ENCODE results near the gene POU2AF1. TPM values are rescaled to one million over a fixed set of nuclear protein-coding genes. Genes with fewer than 3 reads are reported as not detected.
A peak's percentile ranks its signal among the peaks of the same experiment; 100 is the strongest.

Gene POU2AF1
- total RNA-seq, 1 donor from 2014 or later: 0.11 TPM

DNA sequence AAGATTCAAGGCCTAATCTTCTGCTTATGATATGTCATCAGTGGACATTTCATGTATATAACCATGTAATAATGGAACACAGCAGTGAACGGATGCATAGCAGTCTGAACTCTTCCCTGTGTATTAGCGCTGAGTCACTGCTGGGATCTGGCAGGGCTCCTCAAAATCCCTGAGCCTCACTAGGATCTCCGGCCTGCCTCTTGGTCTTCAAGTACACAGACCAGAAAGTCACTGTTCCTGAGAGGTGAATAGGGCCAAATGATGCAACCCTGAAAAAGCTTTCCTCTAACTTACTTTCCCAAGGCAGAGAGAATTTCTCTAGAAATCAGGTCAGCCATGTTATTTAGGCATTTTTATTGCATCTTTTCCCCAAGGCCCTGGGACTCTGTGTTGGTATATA lies 35.0 kb downstream of the POU2AF1 start:
- H3K9me3 ChIP-seq: no peaks in the 10 kb centered on the region
- TF ChIP-seq, protein P1, sequence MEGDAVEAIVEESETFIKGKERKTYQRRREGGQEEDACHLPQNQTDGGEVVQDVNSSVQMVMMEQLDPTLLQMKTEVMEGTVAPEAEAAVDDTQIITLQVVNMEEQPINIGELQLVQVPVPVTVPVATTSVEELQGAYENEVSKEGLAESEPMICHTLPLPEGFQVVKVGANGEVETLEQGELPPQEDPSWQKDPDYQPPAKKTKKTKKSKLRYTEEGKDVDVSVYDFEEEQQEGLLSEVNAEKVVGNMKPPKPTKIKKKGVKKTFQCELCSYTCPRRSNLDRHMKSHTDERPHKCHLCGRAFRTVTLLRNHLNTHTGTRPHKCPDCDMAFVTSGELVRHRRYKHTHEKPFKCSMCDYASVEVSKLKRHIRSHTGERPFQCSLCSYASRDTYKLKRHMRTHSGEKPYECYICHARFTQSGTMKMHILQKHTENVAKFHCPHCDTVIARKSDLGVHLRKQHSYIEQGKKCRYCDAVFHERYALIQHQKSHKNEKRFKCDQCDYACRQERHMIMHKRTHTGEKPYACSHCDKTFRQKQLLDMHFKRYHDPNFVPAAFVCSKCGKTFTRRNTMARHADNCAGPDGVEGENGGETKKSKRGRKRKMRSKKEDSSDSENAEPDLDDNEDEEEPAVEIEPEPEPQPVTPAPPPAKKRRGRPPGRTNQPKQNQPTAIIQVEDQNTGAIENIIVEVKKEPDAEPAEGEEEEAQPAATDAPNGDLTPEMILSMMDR (IDR thresholded peaks at IDR 0.05): no peak
- no peaks in the 10 kb centered on the region for H3K36me3 ChIP-seq
- peak in 1 of 2 donors; percentile 69 for DNase-seq (ENCODE audit: low spot score in 2 of 2)
- intact Hi-C loops (cut with DNase I): no loop called here
- no peaks in the 10 kb centered on the region for H3K27me3 ChIP-seq
- H3K27ac ChIP-seq: no peak overlapping the region
- H3K4me1 ChIP-seq: no peaks in the 10 kb centered on the region
- H3K4me3 ChIP-seq: no peak overlapping the region

DNA sequence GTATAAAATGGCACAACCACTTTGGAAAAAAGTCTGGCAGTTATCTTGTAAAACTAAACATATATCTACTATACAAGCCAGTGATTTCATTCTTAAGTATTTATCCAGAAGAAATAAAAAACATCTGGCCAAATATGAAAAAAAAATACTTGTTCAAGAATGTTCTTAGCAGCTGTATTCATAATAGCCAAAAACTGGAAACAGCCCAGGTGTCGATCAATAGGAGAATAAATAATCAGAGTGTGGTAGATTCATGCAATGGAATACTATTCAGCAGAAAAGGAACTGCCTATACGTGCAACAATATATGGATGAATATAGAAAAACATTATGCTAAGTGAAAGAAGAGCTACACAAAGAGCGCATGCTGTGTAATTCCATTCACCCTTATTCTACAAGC lies 36.7 kb downstream of the POU2AF1 start:
- intact Hi-C loops (cut with DNase I): no loop called here

GRCh38 chr11:111339758-111340388 lies 39.2 kb downstream of the POU2AF1 start:
- intact Hi-C loops (cut with DNase I): no loop called here
- H3K4me3 ChIP-seq: no peak overlapping the region
- no peak overlapping the region for H3K27ac ChIP-seq
- TF ChIP-seq, protein P1 (IDR thresholded peaks at IDR 0.05): no peak
- H3K27me3 ChIP-seq: no peaks in the 10 kb centered on the region
- no peaks in the 10 kb centered on the region for H3K9me3 ChIP-seq
- DNase-seq (ENCODE audit: low spot score in 2 of 2): no peak
- H3K36me3 ChIP-seq: no peaks in the 10 kb centered on the region
- H3K4me1 ChIP-seq: peaks cover 0 to 3% of the 10 kb centered on the region in 2 donors

More for the DNA sequence above, 36.7 kb downstream of the POU2AF1 start:
- TF ChIP-seq, protein P1 (IDR thresholded peaks at IDR 0.05): no peak
- DNase-seq (ENCODE audit: low spot score in 2 of 2): no peak
- Histone ChIP-seq H3K27ac (no peak overlapping the region), H3K4me1 (no peaks in the 10 kb centered on the region), H3K27me3 (no peaks in the 10 kb centered on the region), H3K36me3 (no peaks in the 10 kb centered on the region), H3K9me3 (no peaks in the 10 kb centered on the region), H3K4me3 (no peak overlapping the region)

DNA sequence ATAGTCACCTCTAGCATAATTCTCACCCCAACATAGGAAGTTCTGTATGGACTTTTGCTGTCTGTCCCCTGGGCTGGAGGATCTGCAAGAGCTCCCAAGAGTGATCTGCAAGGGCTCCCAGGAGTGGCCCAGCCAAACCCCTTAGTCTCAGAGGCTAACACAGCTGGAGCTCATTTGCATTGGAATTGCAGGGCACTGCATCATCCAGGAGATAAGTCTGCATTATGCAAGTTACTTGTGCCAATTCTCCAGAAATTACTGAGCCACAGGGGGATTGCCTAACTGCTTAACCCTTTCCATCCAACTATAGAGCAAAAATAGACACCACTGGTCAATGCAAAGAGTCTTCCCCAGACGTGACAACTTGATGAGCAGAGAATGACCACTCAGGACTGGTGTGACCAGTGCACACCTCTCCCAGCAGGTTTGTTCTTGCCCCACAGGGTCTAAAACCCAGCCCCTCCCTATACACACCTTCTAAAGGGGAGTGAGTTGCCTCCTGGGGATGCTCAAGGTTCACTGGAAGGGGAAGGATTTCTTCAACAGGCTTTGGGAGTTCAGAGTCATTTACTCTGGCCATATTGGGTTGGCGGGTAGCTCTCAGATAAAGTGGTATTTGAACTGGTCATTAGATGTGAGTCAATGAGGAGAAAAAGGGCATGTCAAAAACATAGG lies 42.4 kb downstream of the POU2AF1 start:
- TF ChIP-seq, protein P1 (IDR thresholded peaks at IDR 0.05): no peak
- no peak for DNase-seq (ENCODE audit: low spot score in 2 of 2)
- H3K27me3 ChIP-seq: no peaks in the 10 kb centered on the region
- H3K4me1 ChIP-seq: peaks cover 9 to 13% of the 10 kb centered on the region in 2 donors
- H3K9me3 ChIP-seq: no peaks in the 10 kb centered on the region
- intact Hi-C loops (cut with DNase I): no loop called here
- H3K36me3 ChIP-seq: no peaks in the 10 kb centered on the region
- no peak overlapping the region for H3K27ac ChIP-seq
- H3K4me3 ChIP-seq: no peak overlapping the region

DNA sequence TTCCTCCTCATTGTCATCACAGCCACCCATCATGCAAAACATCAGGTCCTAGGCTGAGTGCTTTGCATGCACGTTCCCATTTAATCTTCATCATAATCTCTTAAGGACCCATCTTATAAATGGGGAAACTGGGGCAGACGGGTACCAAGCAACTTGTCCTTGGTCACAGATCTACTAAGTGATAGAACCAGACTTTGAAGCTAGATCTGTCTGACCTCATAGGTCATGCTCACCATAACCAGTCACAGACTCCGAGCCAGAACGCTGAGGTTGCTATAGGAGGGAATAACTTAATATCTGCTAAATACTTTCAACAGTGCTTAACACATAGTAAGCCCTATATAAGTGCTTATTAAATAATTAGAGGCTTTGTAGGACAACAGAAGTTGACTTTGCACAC lies 43.0 kb downstream of the POU2AF1 start:
- no peak overlapping the region for H3K4me3 ChIP-seq
- peaks cover 15 to 20% of the 10 kb centered on the region in 2 donors for H3K4me1 ChIP-seq
- no peak for DNase-seq (ENCODE audit: low spot score in 2 of 2)
- intact Hi-C loops (cut with DNase I): no loop called here
- H3K27ac ChIP-seq: no peak overlapping the region
- TF ChIP-seq, protein P1 (IDR thresholded peaks at IDR 0.05): no peak
- H3K27me3 ChIP-seq: no peaks in the 10 kb centered on the region
- H3K9me3 ChIP-seq: no peaks in the 10 kb centered on the region
- no peaks in the 10 kb centered on the region for H3K36me3 ChIP-seq
